H54 (cell line): Measurements from ENCODE around the gene HSD17B14.
A peak's percentile ranks its signal among the peaks of the same experiment; 100 is the strongest.
"Not testable (repeated sequence)": the region's sequence is repeated elsewhere in the genome, so short reads cannot be mapped to it uniquely, and the experiment has no call there.

Experiments used
- DNase-seq: peaks from one replicate; pipeline ENCODE4 v3.0.0; 2011; ENCODE audit warnings: low spot score, mixed read lengths; ENCODE audit not compliant: insufficient read length
- FAIRE-seq: peaks from 3 replicates; lab custom pipeline; 2011; peaks lifted over from hg19 to GRCh38; lab: Jason Lieb, UNC
- POLR2A ChIP-seq: IDR thresholded peaks from 2 replicates; pipeline ENCODE4 v1.6.1; 2011; ENCODE audit warnings: low read depth, mild to moderate bottlenecking, low read length

Gene HSD17B14

DNA sequence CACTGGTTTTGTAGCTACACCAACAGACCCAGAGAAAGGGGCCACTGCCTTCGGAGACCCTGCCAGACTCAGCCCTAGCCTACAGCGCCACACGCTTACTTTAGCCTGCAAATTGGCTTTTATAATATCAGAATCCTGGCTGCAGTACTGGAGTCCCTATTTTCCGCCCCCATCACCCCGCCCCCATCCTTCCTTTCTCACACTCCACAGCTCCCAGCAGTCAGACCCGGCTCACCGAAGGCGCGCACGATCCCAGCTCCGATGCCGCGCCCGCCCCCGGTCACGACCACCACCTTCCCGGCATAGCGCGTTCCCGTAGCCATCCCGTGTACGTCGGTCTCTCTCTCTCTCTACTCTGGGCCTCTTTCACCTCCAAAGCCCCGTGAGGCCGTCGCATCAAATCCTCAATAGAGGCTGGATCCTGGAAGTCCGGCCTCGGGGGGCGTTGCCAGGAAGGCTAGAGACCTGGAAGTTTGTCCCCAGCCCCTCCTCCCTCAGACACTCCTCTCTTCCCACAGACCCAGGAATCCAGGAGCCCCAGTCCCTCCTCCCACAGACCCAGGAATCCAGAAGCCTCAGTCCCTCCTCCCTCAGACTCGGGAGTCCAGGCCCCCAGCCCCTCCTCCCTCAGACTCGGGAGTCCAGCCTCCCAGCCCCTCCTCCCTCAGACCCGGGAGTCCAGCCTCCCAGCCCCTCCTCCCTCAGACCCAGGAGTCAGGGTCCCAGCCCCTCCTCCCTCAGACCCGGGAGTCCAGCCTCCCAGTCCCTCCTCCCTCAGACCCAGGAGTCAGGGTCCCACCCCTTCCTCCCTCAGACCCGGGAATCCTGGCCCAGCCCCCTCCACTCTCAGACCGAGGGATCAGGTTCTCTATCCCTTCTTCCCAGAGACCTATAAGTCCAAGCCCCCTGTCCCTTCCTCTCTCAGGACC is at the start of gene HSD17B14:
Gene HSD17B14, minus strand, starts transcription at position 403 of the 929 bp plus-strand sequence. Its CDS starts 80 bp downstream, at position 323.
- FAIRE-seq (no peak), DNase-seq (no peak)
- TF ChIP-seq POLR2A: no peak

GRCh38 chr19:48883726-48884125 is 47.4 kb upstream of the HSD17B14 start:
- FAIRE-seq (no peak), DNase-seq (no peak)
- TF ChIP-seq POLR2A: no peak

- no peak for DNase-seq
- no peak for TF ChIP-seq POLR2A
- no peak for FAIRE-seq
These were observed 45.7 kb upstream of the HSD17B14 start for GRCh38 chr19:48881741-48882657.

DNA sequence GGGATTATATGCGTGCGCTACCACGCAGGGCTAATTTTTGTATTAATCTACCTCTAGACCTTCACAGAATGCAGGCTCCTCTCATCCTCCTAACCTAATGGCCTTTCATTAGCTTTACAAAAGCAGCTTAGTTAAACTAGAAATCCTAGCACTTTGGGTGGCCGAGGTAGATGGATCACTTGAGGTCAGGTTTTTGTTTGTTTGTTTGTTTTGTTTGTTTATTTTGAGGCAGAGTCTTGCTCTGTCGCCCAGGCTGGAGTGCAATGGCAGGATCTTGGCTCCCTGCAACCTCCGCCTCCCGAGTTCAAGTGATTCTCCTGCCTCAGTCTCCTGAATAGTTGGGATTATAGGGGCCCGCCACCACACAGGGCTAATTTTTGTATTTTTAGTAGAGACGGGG is 43.4 kb upstream of the HSD17B14 start:
- FAIRE-seq, DNase-seq: not testable (repeated sequence)

DNA sequence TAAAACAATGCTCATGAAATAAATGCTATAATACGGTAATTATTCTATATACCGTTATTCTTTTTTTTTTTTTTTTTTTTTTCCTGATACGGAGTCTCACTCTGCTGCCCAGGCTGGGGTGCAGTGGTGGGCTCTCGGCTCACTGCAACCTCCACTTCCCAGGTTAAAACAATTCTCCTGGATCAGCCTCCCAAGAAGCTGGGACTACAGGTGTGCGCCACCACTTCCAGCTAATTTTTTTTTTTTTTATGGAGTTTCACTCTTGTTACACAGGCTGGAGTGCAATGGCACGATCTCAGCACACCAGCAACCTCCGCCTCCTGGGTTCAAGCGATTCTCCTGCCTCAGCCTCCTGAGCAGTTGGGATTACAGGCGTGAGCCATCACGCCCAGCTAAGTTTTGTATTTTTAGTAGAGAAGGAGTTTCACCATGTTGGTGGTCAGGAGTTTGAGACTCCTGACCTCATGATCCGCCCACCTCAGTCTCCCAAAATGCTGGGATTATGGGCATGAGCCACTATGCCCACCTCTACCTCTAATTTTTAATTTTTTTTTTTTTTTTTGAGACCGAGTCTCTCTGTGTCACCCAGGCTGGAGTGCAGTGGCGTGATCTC is 42.8 kb upstream of the HSD17B14 start:
- FAIRE-seq: no peak
- TF ChIP-seq POLR2A: no peak

GRCh38 chr19:48878196-48879024 is 42.1 kb upstream of the HSD17B14 start:
- FAIRE-seq (no peak), DNase-seq (no peak)
- TF ChIP-seq POLR2A: no peak

More for the DNA sequence above, 42.8 kb upstream of the HSD17B14 start:
- no peak for DNase-seq

- FAIRE-seq: no peak
- no peak for TF ChIP-seq POLR2A
These were observed 41.5 kb upstream of the HSD17B14 start for GRCh38 chr19:48877855-48878195.

DNA sequence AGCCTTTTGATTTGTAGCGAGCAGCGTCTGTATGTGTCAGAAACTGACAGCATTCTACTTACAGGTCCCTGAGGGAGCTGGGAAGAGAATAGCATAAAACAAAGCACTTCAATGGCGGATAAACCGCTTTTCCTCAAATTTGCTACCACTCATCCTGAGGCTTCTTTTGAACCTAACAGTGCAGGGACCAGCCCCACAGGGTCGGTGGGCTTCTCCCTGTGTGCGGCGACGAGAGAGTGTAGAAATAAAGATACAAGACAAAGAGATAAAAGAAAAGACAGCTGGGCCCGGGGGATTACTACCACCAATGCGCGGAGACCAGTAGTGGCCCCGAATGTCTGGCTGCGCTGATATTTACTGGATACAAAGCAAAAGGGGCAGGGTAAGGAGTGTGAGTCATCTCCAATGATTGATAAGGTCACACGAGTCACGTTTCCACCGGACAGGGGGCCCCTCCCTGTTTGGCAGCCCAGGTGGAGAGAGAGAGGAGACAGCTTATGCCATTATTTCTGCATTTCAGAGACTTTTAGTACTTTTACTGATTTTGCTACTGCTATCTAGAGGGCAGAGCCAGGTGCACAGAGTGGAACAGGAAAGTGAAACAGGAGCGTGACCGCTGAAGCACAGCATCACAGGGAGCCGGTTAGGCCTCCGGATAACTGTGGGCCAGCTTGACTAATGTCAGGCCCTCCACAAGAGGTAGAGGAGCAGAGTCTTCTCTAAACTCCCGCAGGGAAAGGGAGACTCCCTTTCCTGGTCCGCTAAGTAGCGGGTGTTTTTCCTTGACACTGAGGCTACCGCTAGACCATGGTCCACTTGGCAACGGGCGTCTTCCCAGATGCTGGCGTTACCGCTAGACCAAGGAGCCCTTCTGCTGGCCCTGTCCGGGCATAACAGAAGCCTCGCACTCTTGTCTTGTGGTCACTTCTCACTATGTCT is 40.0 kb upstream of the HSD17B14 start:
- FAIRE-seq, DNase-seq: not testable (repeated sequence)

More at GRCh38 chr19:48877855-48878195, 41.5 kb upstream of the HSD17B14 start:
- no peak for DNase-seq

GRCh38 chr19:48874303-48875135 is 38.2 kb upstream of the HSD17B14 start:
- TF ChIP-seq POLR2A: no peak
- DNase-seq: no peak
- FAIRE-seq: no peak

- no peak for TF ChIP-seq POLR2A
- DNase-seq: no peak
- FAIRE-seq: no peak
These were observed 37.4 kb upstream of the HSD17B14 start for GRCh38 chr19:48873476-48874302.

DNA sequence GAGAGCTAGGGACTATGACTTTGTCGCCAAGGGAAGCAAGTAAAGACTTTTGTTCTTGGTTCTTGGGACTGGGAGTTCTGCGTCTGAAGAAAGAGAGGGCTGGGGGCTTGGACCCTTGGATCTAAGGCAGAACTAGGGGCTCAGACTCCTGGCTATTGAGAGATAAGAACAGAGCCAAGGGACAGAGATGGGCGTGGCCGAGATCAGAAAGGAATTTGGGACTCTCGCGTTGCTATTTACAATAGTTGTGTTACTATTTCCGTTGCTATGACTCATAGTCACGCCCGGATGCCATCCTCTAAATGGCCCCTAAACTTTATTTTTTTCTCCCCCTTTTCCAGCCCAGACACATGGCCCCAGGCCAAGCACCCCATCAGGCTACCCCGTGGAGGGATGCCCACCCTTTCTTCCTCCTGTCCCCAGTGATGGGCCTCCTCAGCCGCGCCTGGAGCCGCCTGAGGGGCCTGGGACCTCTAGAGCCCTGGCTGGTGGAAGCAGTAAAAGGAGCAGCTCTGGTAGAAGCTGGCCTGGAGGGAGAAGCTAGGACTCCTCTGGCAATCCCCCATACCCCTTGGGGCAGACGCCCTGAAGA is 36.7 kb upstream of the HSD17B14 start:
- no peak for TF ChIP-seq POLR2A
- FAIRE-seq (no peak), DNase-seq (peak; percentile 61)
